ENCODE results near the gene FOXP3. TPM values are rescaled to one million over a fixed set of nuclear protein-coding genes. Genes with fewer than 3 reads are reported as not detected.

Gene FOXP3
- total and polyA plus RNA-seq, 2 experiments from 2014 or later: 0.11 to 0.28 TPM

DNA sequence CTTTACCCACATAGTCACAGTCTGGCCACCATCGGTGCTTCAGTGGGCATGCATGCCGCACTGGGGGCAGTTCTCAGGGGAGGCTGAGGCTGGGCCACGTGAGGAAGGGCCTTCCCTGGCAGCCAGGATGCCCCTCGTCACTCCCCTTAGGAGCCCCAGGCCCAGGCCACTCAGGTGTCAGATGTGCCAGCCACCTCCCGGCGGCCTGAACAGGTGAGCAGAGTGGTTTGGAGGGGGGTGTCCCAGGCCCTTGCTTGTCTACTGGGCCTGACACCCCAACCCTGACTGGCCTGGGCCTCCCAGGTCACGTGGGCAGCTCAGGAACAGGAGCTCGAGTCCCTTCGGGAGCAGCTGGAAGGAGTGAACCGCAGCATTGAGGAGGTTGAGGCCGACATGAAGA, 17.2 kb downstream of the FOXP3 start (continued):
- no peak for TF ChIP-seq ETS1 (IDR thresholded peaks at IDR 0.05)
- TF ChIP-seq, protein P1, sequence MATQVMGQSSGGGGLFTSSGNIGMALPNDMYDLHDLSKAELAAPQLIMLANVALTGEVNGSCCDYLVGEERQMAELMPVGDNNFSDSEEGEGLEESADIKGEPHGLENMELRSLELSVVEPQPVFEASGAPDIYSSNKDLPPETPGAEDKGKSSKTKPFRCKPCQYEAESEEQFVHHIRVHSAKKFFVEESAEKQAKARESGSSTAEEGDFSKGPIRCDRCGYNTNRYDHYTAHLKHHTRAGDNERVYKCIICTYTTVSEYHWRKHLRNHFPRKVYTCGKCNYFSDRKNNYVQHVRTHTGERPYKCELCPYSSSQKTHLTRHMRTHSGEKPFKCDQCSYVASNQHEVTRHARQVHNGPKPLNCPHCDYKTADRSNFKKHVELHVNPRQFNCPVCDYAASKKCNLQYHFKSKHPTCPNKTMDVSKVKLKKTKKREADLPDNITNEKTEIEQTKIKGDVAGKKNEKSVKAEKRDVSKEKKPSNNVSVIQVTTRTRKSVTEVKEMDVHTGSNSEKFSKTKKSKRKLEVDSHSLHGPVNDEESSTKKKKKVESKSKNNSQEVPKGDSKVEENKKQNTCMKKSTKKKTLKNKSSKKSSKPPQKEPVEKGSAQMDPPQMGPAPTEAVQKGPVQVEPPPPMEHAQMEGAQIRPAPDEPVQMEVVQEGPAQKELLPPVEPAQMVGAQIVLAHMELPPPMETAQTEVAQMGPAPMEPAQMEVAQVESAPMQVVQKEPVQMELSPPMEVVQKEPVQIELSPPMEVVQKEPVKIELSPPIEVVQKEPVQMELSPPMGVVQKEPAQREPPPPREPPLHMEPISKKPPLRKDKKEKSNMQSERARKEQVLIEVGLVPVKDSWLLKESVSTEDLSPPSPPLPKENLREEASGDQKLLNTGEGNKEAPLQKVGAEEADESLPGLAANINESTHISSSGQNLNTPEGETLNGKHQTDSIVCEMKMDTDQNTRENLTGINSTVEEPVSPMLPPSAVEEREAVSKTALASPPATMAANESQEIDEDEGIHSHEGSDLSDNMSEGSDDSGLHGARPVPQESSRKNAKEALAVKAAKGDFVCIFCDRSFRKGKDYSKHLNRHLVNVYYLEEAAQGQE (IDR thresholded peaks at IDR 0.05; ENCODE audit: unreplicated experiment): no peak

DNA sequence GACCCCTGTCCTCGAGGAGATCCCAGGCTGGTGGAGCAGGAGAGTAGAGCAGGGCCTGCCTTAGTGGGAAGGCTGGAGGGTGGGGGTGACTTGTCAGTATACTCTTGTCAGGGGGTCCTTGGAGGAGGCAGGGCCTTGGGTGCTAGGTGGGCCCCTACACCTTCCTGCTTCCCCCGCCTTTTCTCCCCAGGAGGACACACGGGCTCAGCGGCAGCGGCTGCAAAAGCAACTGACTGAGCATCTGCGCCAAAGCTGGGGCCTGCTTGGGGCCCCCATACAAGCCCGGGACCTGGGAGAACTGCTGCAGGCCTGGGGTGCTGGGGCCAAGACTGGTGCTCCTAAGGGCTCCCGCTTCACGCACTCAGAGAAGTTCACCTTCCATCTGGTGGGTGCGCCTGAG, 18.0 kb downstream of the FOXP3 start:
- no peaks in the 10 kb centered on the region for H3F3A ChIP-seq (replicated peaks; ENCODE audit: low read depth)
- H3K4me1 ChIP-seq (ENCODE audit: insufficient read depth): no peaks in the 10 kb centered on the region
- no peak overlapping the region for H3K4me2 ChIP-seq
- H3K27ac ChIP-seq (ENCODE audit: low read depth): no peak overlapping the region
- no peaks in the 10 kb centered on the region for H3K79me2 ChIP-seq (replicated peaks; ENCODE audit: insufficient read depth)
- no peak overlapping the region for H2AFZ ChIP-seq
- peaks cover 6% of the 10 kb centered on the region for H3K27me3 Mint-ChIP-seq (ENCODE audit: insufficient read depth, low read depth, poor library complexity)
- H3K36me3 Mint-ChIP-seq (ENCODE audit: low read depth): peaks cover 2% of the 10 kb centered on the region; the same call in 1 of the 3 replicates
- no peaks in the 10 kb centered on the region for H4K20me1 ChIP-seq (replicated peaks; ENCODE audit: insufficient read depth)
- no peaks in the 10 kb centered on the region for H3K9me2 ChIP-seq (ENCODE audit: insufficient read depth)
- no peak overlapping the region for H3K4me3 Mint-ChIP-seq
- DNase-seq (ENCODE audit: low spot score) (no peak), ATAC-seq (no peak)
- no peaks in the 10 kb centered on the region for H3K4me1 Mint-ChIP-seq
- no peaks in the 10 kb centered on the region for H3K36me3 ChIP-seq (ENCODE audit: insufficient read depth)
- no peak overlapping the region for H3K27ac Mint-ChIP-seq
- no peaks in the 10 kb centered on the region for H3K27me3 ChIP-seq (ENCODE audit: insufficient read depth)
- H3K9me3 Mint-ChIP-seq: no peaks in the 10 kb centered on the region
- H3K4me3 ChIP-seq: no peak overlapping the region
- no peak for TF ChIP-seq ZNF331 (CRISPR knock-in tag; IDR thresholded peaks at IDR 0.05; ENCODE audit: low read depth)
- TF ChIP-seq, protein P1 (IDR thresholded peaks at IDR 0.05; ENCODE audit: unreplicated experiment): no peak
- TF ChIP-seq JUNB (IDR thresholded peaks at IDR 0.05; ENCODE audit: unreplicated experiment): no peak
- TF ChIP-seq STAT1 (IDR thresholded peaks at IDR 0.05; ENCODE audit: unreplicated experiment): no peak
- no peak for TF ChIP-seq ZNF462 (CRISPR knock-in tag; IDR thresholded peaks at IDR 0.05)
- TF ChIP-seq CTCF (conservative IDR thresholded peaks at IDR 0.05; ENCODE audit: low read depth in 2 of 2): no peak
